ENCODE data around the gene PDZD4.

- no peak for TF ChIP-seq POLR2A (IDR thresholded peaks at IDR 0.05; ENCODE audit: low read depth, low read length)
- TF ChIP-seq POLR2AphosphoS5 (IDR thresholded peaks at IDR 0.05; ENCODE audit: low read depth, low read length) = no peak
Observed at GRCh38 chrX:153844509-153845082, 14.3 kb upstream of the PDZD4 start.

All from GM12892 (cell line).